GM12878 (cell line): ENCODE results near the gene PHF21B.

Experiments
- CBX3 ChIP-seq: fragments of 200-600 bp; sonication (generic); IDR thresholded peaks from 2 replicates; pipeline ENCODE4 v1.6.1; 2016; ENCODE audit warnings: low read depth, borderline replicate concordance
- RAD21 ChIP-seq: IDR thresholded peaks from 2 replicates; pipeline ENCODE4 v1.6.1; 2011; ENCODE audit warnings: mild to moderate bottlenecking, low read depth, low read length, moderate library complexity; ENCODE audit not compliant: insufficient read depth
- SMC3 ChIP-seq: IDR thresholded peaks from 2 replicates; pipeline ENCODE4 v1.6.1; 2011; ENCODE audit warnings: low read length, improper control_type of control experiment, borderline replicate concordance
- SPI1 ChIP-seq: IDR thresholded peaks from 2 replicates; pipeline ENCODE4 v1.6.1; 2011; ENCODE audit warnings: low read depth, mild to moderate bottlenecking, low read length, moderate library complexity, borderline replicate concordance; ENCODE audit not compliant: insufficient read depth
- TCF7 ChIP-seq: IDR thresholded peaks from 2 replicates; pipeline ENCODE4 v1.6.1; 2014; ENCODE audit warnings: antibody characterized with exemption, borderline replicate concordance
- ZNF274 ChIP-seq: IDR thresholded peaks from one replicate; pipeline ENCODE4 v1.8.0; 2011; ENCODE audit not compliant: insufficient read length, insufficient read depth
- TF ChIP-seq, protein P1 (sequence below), 3 experiments: IDR thresholded peaks in 2 of 3; conservative IDR thresholded peaks in 1 of 3; 2 replicates each; pipeline ENCODE4 v1.5.1; 2011; ENCODE audit warnings: low read depth in 3 of 3, low read length in 3 of 3, mild to moderate bottlenecking in 3 of 3, control low read depth in 2 of 3, moderate library complexity in 2 of 3, inconsistent platforms in 1 of 3, mixed read lengths in 1 of 3; ENCODE audit not compliant: control insufficient read depth in 2 of 3, insufficient read depth in 1 of 3; ENCODE audit errors: extremely low read depth in 1 of 3

DNA sequence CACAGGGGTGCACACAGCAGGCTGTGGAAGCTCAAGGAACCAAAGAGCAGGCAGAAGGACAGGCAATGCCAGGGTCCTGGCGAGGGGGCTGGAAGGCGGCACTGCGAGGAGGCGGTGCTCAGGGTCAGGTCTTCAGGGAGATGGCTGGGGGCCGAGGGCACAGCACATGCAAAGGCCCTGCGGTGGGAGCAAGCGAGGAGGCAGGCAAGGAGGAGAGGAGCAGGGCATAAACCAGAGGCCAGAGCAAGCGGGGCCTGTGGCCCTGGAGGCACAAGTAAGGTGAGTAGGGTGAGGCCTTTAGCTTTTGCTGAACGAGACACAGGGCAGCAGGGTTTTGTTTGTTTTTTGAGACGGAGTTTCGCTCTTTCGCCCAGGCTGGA lies 130.5 kb downstream of the PHF21B start:
- no peak for TF ChIP-seq TCF7
- no peak for TF ChIP-seq RAD21
- no peak for TF ChIP-seq CBX3
- TF ChIP-seq ZNF274: no peak
- no peak for TF ChIP-seq SPI1
- TF ChIP-seq, protein P1, sequence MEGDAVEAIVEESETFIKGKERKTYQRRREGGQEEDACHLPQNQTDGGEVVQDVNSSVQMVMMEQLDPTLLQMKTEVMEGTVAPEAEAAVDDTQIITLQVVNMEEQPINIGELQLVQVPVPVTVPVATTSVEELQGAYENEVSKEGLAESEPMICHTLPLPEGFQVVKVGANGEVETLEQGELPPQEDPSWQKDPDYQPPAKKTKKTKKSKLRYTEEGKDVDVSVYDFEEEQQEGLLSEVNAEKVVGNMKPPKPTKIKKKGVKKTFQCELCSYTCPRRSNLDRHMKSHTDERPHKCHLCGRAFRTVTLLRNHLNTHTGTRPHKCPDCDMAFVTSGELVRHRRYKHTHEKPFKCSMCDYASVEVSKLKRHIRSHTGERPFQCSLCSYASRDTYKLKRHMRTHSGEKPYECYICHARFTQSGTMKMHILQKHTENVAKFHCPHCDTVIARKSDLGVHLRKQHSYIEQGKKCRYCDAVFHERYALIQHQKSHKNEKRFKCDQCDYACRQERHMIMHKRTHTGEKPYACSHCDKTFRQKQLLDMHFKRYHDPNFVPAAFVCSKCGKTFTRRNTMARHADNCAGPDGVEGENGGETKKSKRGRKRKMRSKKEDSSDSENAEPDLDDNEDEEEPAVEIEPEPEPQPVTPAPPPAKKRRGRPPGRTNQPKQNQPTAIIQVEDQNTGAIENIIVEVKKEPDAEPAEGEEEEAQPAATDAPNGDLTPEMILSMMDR (IDR thresholded peaks at IDR 0.05 in 2 of 3, conservative IDR thresholded peaks at IDR 0.05 in 1 of 3; ENCODE audit: control insufficient read depth in 2 of 3, extremely low read depth in 1 of 3, insufficient read depth in 1 of 3, low read depth in 3 of 3, low read length in 3 of 3): no peak
- TF ChIP-seq SMC3: no peak
